Medulla oblongata (tissue), 1 donor: ENCODE data around the gene GPHA2.

ENCODE experiments used
- DNase-seq: peaks from one replicate; pipeline ENCODE4 v3.0.0-alpha.2; 2015; ENCODE audit errors: extremely low spot score

Gene GPHA2

DNA sequence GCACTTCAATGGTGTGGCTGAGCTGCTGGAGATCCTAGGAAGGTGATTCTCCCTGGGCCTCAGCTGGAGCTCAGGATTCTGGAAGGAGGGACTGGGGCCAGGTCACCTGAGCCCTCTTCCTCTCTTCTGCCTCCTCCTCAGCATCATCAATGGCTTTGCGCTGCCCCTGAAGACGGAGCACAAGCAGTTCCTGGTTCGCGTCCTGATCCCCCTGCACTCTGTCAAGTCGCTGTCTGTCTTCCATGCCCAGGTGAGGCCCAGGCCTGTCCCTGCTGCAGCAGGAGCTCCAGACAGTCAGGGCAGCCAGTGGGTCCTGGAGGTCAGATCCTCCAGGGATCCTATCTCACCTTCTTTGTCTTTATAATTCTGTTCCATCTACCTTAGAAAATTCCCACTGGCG is 5.4 kb downstream of the GPHA2 start:
- no peak for DNase-seq

DNA sequence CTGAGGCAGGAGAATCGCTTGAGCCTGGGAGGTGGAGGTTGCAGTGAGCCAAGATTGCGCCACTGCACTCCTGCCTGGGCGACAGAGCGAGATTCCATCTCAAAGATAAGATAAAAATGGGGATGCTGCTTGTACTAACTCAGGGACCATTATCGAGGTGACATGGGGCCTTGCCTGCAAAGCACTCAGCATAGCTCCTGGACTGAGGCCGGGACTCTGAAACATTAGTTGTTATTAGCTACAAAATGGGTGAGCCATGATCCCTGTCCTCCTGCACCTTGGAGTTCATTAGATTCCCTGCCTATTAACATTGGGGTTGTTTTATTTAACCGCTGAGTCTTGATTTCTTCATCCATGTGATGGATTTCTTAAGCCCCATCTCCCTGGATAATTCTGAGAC is 6.1 kb downstream of the GPHA2 start:
- no peak for DNase-seq

DNA sequence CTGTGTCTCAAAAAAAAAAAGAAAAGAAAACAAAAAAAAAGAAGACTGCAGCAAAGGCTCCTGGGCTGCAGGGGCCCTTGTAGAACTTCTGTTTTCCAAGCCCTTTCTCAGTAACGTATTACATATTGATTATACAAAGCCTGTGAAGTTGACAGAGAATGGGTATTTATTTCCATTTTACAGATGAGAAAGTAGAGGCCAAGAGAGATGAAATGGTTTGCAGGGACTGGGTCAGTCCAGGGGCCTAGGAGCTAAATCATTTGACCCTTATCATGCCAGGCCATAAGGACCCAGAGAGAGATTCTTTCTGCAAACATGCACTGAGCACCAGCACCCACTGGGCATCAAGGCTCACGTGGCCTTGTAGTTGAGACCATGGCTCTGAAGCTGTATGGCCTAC is 6.7 kb downstream of the GPHA2 start:
- DNase-seq: no peak

GRCh38 chr11:64926689-64927088 is 9.0 kb downstream of the GPHA2 start:
- no peak for DNase-seq

DNA sequence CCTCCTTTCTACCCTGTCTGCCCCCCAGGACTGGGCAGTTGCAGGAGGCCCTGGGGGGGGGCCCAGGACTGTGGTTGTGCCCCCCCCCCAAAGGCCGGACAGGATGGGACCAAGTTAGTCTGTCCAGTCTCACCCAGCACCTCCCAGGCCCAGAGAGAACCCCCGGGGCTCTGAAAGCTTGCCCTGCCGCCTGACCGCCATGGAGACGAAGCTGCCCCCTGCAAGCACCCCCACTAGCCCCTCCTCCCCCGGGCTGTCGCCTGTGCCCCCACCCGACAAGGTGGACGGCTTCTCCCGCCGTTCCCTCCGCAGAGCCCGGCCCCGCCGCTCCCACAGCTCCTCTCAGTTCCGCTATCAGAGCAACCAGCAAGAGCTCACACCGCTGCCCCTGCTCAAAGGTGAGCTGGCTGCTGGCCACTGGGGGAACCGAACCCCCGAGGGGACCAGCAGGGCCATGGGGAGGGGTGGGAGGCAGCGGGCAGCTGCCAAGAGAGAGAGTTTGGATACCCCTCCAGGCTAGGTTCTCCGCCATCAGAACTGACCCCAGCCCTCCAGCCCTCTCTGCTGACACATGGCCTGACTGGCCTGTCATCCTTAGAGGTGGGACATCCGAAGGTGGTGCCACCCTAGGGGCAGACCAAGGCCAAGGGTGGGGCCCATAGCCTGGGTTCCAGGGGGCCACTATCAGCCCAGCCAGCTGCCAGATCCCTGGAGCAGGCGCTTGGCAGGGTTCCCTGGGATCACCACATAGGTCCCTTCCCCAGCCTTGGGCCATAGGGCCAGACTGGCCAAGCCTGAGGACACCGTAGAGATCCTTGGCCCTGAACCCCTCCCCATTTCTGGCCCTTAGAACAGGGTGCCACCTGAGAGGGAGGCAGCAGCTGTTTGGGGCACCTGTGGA is 9.9 kb downstream of the GPHA2 start:
- DNase-seq: no peak

- DNase-seq: no peak
These were observed 10.8 kb downstream of the GPHA2 start for GRCh38 chr11:64924910-64925284.

- DNase-seq: peak; percentile 99
These were observed 11.5 kb downstream of the GPHA2 start, which contains the start of gene PPP2R5B for GRCh38 chr11:64923944-64924909. TSS of gene PPP2R5B (plus strand) at chr11:64924689. CDS start at chr11:64925735, 1,046 bp downstream.

GRCh38 chr11:64923151-64923661 is 12.5 kb downstream of the GPHA2 start:
- DNase-seq: no peak

DNA sequence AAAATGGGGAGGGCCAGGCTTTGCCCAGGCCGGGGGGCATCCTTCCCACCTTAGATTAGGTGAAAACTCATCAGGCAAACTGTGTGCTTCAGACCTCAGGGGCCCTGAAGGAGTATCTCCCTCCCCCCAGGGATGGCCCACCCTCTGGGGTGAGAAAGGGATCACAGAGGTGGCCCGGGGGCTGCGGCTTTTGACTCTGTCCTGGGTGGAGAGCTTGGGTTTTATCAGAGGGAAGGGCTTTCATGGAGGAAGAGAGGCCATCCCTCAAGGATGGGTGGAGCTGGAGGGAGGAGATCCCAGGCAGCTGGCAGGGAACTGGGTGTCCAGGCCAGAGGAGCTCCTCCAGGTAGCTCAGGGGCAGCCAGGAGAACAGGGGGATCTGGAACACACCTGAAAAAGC is 14.3 kb downstream of the GPHA2 start:
- no peak for DNase-seq

- no peak for DNase-seq
These were observed 15.6 kb downstream of the GPHA2 start for GRCh38 chr11:64920124-64920523.

DNA sequence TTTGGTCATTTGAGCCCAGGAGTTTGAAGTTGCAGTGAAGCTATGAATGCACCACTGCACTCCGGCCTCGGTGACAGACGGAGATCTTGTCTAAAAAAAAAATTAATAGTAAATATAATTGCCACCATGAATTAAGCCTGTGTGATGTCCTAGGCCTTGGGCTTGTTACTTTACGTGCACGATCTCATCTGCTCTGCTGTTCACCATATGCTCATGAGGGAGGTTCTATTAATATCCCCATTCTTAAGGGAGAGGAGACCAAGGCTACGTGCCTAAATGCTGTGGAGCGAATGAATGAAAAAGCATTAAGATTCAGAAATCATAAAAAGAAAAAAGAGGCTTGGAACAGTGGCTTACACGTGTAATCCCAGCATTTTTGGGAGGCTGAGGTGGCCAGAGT is 16.1 kb downstream of the GPHA2 start:
- no peak for DNase-seq

DNA sequence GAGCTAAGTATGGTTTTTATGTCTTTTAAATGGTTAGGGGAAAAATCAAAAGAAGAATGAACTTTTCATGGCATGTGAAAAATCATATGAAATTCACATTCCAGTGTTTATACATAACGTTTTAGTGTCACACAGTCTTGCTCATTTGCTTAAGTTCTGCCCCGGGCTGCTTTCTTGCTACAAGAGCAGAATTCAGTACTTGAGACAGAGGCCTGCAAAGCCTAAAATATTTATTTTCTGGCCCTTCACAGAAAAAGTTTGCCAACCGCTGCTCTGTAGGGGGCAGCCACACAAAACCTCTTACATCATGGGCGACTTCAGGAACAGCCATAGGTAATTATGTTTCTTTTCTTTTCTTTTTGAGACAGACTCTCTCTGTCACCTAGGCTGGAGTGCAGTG is 17.7 kb downstream of the GPHA2 start:
- peak; percentile 65 for DNase-seq

DNA sequence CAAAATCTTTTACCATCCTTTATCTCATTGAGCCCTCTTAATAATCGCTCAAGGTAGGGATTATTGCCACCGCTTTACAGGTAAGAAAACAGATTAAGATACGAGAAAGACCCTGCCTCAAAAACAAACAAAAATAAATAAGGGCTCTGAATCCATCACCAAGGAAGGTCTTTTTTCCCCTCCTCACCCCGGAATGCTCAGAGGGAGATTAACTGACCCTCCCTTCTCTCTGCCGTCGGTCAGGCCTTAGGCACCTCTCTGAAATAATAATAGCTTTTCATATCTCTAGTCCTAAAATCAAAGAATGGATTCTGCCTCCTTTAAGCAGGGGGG is 18.1 kb downstream of the GPHA2 start:
- no peak for DNase-seq

- peak; percentile 100 for DNase-seq
These were observed 18.7 kb downstream of the GPHA2 start, which contains the start of gene ATG2A for GRCh38 chr11:64916775-64917662. TSS of gene ATG2A (minus strand) at chr11:64917209. CDS start at chr11:64917135, 74 bp downstream.

- DNase-seq: peak; percentile 32
These were observed 19.5 kb downstream of the GPHA2 start for GRCh38 chr11:64916040-64916774.

GRCh38 chr11:64915376-64915887 is 20.3 kb downstream of the GPHA2 start:
- no peak for DNase-seq

- no peak for DNase-seq
These were observed 21.6 kb downstream of the GPHA2 start for GRCh38 chr11:64914123-64914522.

DNA sequence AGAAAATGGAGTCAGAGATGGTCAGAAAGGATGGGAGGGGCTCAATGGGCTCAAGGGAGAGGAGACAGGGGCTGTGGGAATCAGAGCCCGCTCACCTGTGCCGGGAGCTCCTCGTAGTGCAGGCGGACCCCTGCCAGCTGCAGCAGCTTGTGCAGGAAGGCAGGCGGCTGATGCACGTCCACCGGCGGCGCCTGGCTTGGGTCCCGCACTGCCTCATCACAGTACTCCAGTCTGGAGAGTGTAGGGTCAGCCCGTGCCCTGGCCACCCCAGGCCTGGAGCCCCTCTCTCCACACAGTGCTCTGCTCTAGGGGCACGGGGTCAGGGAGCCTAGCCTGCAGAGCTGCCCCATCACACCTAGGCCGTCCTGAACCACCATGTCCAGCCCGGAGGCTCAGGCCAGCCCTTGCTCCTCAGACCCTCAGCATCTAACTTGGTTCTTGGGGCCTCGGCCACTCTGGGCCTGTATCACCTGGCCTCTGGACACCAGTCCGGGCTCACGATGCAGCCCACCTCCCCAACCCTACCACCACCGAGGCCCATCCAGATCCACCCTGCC is 22.4 kb downstream of the GPHA2 start:
- DNase-seq: no peak

- no peak for DNase-seq
These were observed 24.0 kb downstream of the GPHA2 start for GRCh38 chr11:64911689-64912088.

GRCh38 chr11:64911142-64911541 is 24.6 kb downstream of the GPHA2 start:
- DNase-seq: no peak
